Calu3 (cell line): ENCODE results near the gene CFAP20. TPM values are rescaled to one million over a fixed set of nuclear protein-coding genes. Genes with fewer than 3 reads are reported as not detected.

ENCODE experiments used
- BruUV-seq: library from RNA; stranded (reverse); fragments of 400-500 nt; replicated peaks from 2 replicates; lab custom pipeline; 2021; lab: Mats Ljungman, UMichigan
- CTCF ChIA-PET: fragments of 300-600 bp; sonication (Branson Sonifier 250); formaldehyde crosslinking; loops from one replicate; lab custom pipeline; 2022; ENCODE audit warnings: antibody characterized with exemption; lab: Charles Lee
- DNase-seq: peaks from one replicate; pipeline ENCODE4 v3.0.0; 2022
- H3K27ac Mint-ChIP-seq: one replicate; pipeline ENCODE4 v1.8.0; 2022; ENCODE audit warnings: mixed read lengths; ENCODE audit not compliant: unreplicated experiment
- H3K27me3 Mint-ChIP-seq: one replicate; pipeline ENCODE4 v1.8.0; 2022; ENCODE audit warnings: mixed read lengths; ENCODE audit not compliant: unreplicated experiment
- H3K36me3 Mint-ChIP-seq: one replicate; pipeline ENCODE4 v1.8.0; 2022; ENCODE audit warnings: mild to moderate bottlenecking, moderate library complexity, mixed read lengths; ENCODE audit not compliant: insufficient read depth, unreplicated experiment
- H3K4me1 Mint-ChIP-seq: one replicate; pipeline ENCODE4 v1.8.0; 2022; ENCODE audit warnings: mild to moderate bottlenecking, low read depth, mixed read lengths; ENCODE audit not compliant: unreplicated experiment
- H3K4me3 Mint-ChIP-seq: one replicate; pipeline ENCODE4 v1.8.0; 2022; ENCODE audit warnings: mild to moderate bottlenecking, low read depth, moderate library complexity, mixed read lengths; ENCODE audit not compliant: unreplicated experiment
- H3K9me3 Mint-ChIP-seq: one replicate; pipeline ENCODE4 v1.8.0; 2022; ENCODE audit warnings: low read depth, mixed read lengths; ENCODE audit not compliant: unreplicated experiment
- intact Hi-C: fragments of 100-400 bp; cut with micrococcal nuclease; formaldehyde crosslinking; loops from one replicate; pipeline ENCODE4 v1.10.0; 2022; ENCODE audit not compliant: unreplicated experiment
- total RNA-seq: library from RNA; stranded (reverse); gene quantifications from 2 replicates; pipeline ENCODE4 v1.2.3, GENCODE V29; 2022
- TF ChIP-seq, protein P1 (sequence below): fragments of 200-600 bp; IDR thresholded peaks from one replicate; pipeline ENCODE4 v1.8.0; 2022; ENCODE audit warnings: antibody characterized with exemption; ENCODE audit not compliant: unreplicated experiment

Gene CFAP20
- total RNA-seq, 1 experiment from 2014 or later: 63.8 TPM

DNA sequence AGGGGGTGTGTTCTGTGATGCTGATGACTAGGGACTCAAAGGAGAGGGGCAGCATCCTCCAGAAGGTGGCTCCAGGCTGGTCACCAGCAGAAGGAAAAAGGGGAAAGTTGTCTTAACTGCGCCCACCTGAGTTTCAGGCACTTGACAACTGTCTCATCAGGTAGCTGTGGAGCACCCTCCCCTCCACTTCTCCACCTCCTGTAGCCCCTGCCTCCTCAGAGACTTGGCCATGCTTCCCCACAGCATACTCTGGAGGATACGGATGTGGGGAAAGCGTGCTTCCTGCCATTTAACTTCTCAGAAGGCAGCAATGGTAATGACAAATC is 17.9 kb downstream of the CFAP20 start:
- Mint-ChIP-seq H3K27ac (no peak overlapping the region), H3K36me3 (peaks cover 15% of the 10 kb centered on the region), H3K27me3 (no peaks in the 10 kb centered on the region), H3K9me3 (no peaks in the 10 kb centered on the region), H3K4me1 (no peaks in the 10 kb centered on the region), H3K4me3 (no peak overlapping the region)
- TF ChIP-seq, protein P1, sequence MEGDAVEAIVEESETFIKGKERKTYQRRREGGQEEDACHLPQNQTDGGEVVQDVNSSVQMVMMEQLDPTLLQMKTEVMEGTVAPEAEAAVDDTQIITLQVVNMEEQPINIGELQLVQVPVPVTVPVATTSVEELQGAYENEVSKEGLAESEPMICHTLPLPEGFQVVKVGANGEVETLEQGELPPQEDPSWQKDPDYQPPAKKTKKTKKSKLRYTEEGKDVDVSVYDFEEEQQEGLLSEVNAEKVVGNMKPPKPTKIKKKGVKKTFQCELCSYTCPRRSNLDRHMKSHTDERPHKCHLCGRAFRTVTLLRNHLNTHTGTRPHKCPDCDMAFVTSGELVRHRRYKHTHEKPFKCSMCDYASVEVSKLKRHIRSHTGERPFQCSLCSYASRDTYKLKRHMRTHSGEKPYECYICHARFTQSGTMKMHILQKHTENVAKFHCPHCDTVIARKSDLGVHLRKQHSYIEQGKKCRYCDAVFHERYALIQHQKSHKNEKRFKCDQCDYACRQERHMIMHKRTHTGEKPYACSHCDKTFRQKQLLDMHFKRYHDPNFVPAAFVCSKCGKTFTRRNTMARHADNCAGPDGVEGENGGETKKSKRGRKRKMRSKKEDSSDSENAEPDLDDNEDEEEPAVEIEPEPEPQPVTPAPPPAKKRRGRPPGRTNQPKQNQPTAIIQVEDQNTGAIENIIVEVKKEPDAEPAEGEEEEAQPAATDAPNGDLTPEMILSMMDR: no peak
- CTCF ChIA-PET: no interaction called here
- BruUV-seq: no TSS peak
- intact Hi-C loops: no loop called here
- DNase-seq: no peak

GRCh38 chr16:58110571-58111301 is 18.4 kb downstream of the CFAP20 start:
- no TSS peak for BruUV-seq
- Mint-ChIP-seq H3K9me3 (no peaks in the 10 kb centered on the region), H3K36me3 (peaks cover 15% of the 10 kb centered on the region), H3K4me1 (peaks cover 1% of the 10 kb centered on the region), H3K27ac (no peak overlapping the region), H3K4me3 (no peak overlapping the region), H3K27me3 (no peaks in the 10 kb centered on the region)
- intact Hi-C loops: no loop called here
- DNase-seq: no peak
- CTCF ChIA-PET: no interaction called here
- TF ChIP-seq, protein P1: no peak

DNA sequence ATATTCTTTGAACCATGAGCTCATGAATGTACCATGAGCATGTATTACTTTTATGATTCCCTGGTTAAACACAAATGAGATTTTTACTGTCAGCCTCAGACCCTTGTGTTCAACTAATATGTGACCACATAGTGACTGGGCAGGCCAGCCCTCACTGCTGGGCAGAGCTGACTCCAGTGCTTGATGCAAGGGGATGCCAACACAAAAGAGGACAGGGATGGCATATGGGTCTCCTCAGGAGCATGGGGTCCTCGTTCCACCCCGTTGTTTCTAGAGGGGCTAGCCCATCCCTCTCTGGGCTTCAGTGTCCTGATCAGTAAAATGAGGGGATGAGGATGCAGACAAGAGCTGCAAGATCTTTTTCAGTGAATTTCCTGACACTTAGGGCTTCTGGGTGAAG is 19.3 kb downstream of the CFAP20 start:
- Mint-ChIP-seq H3K27ac (no peak overlapping the region), H3K4me3 (no peak overlapping the region), H3K9me3 (no peaks in the 10 kb centered on the region), H3K36me3 (peaks cover 9% of the 10 kb centered on the region), H3K27me3 (no peaks in the 10 kb centered on the region), H3K4me1 (peaks cover 9% of the 10 kb centered on the region)
- intact Hi-C loops: no loop called here
- DNase-seq: no peak
- no TSS peak for BruUV-seq
- TF ChIP-seq, protein P1: no peak
- CTCF ChIA-PET: no interaction called here

DNA sequence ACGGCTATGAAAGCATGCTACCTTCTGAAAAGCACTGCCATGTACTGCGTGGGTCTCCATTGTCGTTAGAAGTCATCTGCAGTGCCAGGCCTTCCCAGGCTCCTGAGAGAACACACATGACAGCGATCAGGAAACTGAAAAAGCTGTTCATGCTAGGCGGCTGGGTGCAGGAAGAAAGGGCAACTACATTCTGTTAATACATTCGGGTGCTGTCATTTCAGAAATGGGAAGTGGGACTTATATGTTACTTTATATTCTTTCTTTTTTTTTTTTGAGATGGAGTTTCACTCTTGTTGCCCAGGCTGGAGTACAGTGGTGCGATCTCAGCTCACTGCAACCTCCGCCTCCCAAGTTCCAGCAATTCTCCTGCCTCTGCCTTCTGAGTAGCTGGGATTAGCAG is 19.9 kb downstream of the CFAP20 start:
- H3K9me3 Mint-ChIP-seq: no peaks in the 10 kb centered on the region
- no peak for DNase-seq

More for the DNA sequence above, 19.9 kb downstream of the CFAP20 start:
- BruUV-seq: no TSS peak
- TF ChIP-seq, protein P1: no peak
- peaks cover 9% of the 10 kb centered on the region for H3K4me1 Mint-ChIP-seq
- intact Hi-C loops: no loop called here
- H3K27ac Mint-ChIP-seq: no peak overlapping the region
- H3K36me3 Mint-ChIP-seq: peaks cover 8% of the 10 kb centered on the region
- CTCF ChIA-PET: no interaction called here
- H3K27me3 Mint-ChIP-seq: no peaks in the 10 kb centered on the region
- H3K4me3 Mint-ChIP-seq: no peak overlapping the region
